Left lung (tissue), 14 donors: ENCODE results near the gene HUS1B. TPM values are rescaled to one million over a fixed set of nuclear protein-coding genes. Genes with fewer than 3 reads are reported as not detected.

Experiments
- ATAC-seq: fragments of 200-7000 bp; cut with Tn5 transposase; one replicate; pipeline ENCODE4 v1.9.1; 2020; ENCODE audit warnings: moderate library complexity
- DNase-seq, 4 donors: peaks; one replicate each; pipeline ENCODE4 v3.0.0-alpha.2; 2013 to 2020
- H3K27ac ChIP-seq, 2 donors: fragments of 200-600 bp; sonication (generic) in 1 of 2; one replicate each; pipeline versions ENCODE4 v1.5.0 to v1.8.0; 2020 to 2021
- H3K27me3 ChIP-seq, 2 donors: fragments of 200-600 bp; sonication (generic) in 1 of 2; one replicate each; pipeline versions ENCODE4 v1.5.0 to v1.8.0; 2020 to 2021
- H3K36me3 ChIP-seq, 2 donors: fragments of 200-600 bp; sonication (generic) in 1 of 2; one replicate each; pipeline versions ENCODE4 v1.5.0 to v1.8.0; 2020 to 2021
- H3K4me1 ChIP-seq, 2 donors: fragments of 200-600 bp; one replicate each; pipeline ENCODE4 v1.8.0; 2021
- H3K4me3 ChIP-seq, 2 donors: fragments of 200-600 bp; sonication (generic) in 1 of 2; one replicate each; pipeline versions ENCODE4 v1.5.0 to v1.8.0; 2020 to 2021; ENCODE audit warnings: mild to moderate bottlenecking in 1 of 2
- H3K9me3 ChIP-seq, 2 donors: fragments of 200-600 bp; sonication (generic) in 1 of 2; one replicate each; pipeline versions ENCODE4 v1.5.0 to v1.8.0; 2020 to 2021
- intact Hi-C, 2 donors: fragments of 100-400 bp; cut with DNase I; formaldehyde crosslinking; loops; one replicate each; pipeline versions ENCODE4 v1.11.2 to v1.14.2; 2022
- long read RNA-seq, 12 donors: library from polyadenylated mRNA in 2 of 12; unstranded in 2 of 12; transcript quantifications; one replicate each; pipeline ENCODE4 v2.0.0 and lab custom pipeline, GENCODE V29; 2019 to 2026
- polyA plus RNA-seq, 6 donors: library from polyadenylated mRNA; unstranded; fragments of 120-200 nt; gene quantifications; one replicate each; pipeline ENCODE4 v1.2.1, GENCODE V29; 2013; ENCODE audit not compliant: insufficient read length in 6 of 6
- total RNA-seq, 2 donors: library from RNA; stranded (reverse); fragmentation: NEBNext Ultra II Directional; extraction: Animal tissue kit (Norgen Biotek cat#: 25700); gene quantifications; one replicate each; pipeline ENCODE4 v1.2.1, GENCODE V29; 2021
- TF ChIP-seq, protein P1 (sequence below), 2 donors: fragments of 200-600 bp; sonication (generic) in 1 of 2; IDR thresholded peaks; one replicate each; pipeline versions ENCODE4 v1.5.0 to v1.8.0; 2021; ENCODE audit warnings: antibody characterized with exemption in 2 of 2
- donor health status: DM: no; HTN: yes; CAD: no.
- donor health status: DM: no; HTN: no; CAD: no.

Gene HUS1B
- total RNA-seq: 1 to 10 TPM in 1 of 2 donors, under 1 TPM in 1; 0.41 to 1.2 TPM
- under 1 TPM in 5 of 6 donors, not detected in 1; 0.20 to 0.64 (median 0.44) TPM for polyA plus RNA-seq
- long read RNA-seq, donor 1: 0 reads
- long read RNA-seq, donor 2: 0 reads
- long read RNA-seq, donor 3: 0 reads
- long read RNA-seq, donor 4: 0 reads
- long read RNA-seq, donor 5: 0 reads
- long read RNA-seq, donor 6: 0 reads
- long read RNA-seq, donor 7: 0 reads
- long read RNA-seq, donor 8: 0 reads
- long read RNA-seq, donor 9: 0 reads
- long read RNA-seq, donor 10: 0 reads
- long read RNA-seq, donor 11: 0 reads
- long read RNA-seq, donor 12: 0 reads

DNA sequence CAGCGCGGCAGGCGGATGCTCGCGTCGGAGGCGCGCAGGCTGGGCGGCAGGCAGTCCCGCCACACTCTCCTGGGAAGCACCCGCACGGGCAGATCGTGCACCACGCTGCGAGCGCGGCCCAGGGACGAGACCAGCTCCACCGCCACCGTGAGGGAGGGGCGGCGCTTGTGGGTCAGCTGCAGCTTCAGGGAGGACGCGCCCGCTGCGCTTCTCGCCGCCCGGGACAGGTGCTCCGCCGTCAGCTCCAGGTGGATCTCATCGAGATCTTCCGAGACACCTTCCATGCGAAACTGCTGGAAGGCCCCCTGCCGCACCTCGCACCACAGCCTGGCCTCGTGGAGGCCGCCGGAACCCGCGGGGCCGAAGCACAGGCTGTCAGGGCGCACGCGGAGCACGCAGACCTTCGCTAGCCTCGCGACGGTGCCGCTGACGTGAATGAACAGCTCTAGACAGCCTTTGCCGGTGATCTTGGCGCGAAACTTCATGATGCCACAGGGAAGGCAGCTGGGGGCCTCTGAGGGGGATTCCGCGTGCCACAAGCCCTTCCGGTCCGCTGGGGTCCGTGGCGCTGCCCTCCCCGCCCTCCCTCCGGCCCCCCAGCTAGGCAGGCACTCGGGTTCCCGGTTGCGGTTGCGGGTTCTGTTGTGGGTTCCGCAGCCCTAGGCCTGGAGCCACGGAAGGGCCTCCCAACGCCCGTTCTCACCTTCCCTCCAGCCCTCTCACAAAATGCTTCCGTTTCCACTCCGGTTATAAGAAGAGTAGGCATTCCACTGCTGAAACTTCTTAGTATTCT is at the start of gene HUS1B:
Gene HUS1B, minus strand, starts transcription at position 641 of the 793 bp plus-strand sequence. Its CDS starts 156 bp downstream, at position 485.
- Histone ChIP-seq H3K27me3 (no peaks in the 10 kb centered on the region), H3K27ac (no peak within 1 kb of the TSS), H3K4me1 (peaks cover 6 to 7% of the 10 kb centered on the region in 2 donors), H3K9me3 (peaks cover 0 to 7% of the 10 kb centered on the region in 2 donors), H3K4me3 (no peak within 1 kb of the TSS), H3K36me3 (peaks cover 0 to 11% of the 10 kb centered on the region in 2 donors)
- TF ChIP-seq, protein P1, sequence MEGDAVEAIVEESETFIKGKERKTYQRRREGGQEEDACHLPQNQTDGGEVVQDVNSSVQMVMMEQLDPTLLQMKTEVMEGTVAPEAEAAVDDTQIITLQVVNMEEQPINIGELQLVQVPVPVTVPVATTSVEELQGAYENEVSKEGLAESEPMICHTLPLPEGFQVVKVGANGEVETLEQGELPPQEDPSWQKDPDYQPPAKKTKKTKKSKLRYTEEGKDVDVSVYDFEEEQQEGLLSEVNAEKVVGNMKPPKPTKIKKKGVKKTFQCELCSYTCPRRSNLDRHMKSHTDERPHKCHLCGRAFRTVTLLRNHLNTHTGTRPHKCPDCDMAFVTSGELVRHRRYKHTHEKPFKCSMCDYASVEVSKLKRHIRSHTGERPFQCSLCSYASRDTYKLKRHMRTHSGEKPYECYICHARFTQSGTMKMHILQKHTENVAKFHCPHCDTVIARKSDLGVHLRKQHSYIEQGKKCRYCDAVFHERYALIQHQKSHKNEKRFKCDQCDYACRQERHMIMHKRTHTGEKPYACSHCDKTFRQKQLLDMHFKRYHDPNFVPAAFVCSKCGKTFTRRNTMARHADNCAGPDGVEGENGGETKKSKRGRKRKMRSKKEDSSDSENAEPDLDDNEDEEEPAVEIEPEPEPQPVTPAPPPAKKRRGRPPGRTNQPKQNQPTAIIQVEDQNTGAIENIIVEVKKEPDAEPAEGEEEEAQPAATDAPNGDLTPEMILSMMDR (IDR thresholded peaks at IDR 0.05): no peak
- peak in 1 of 4 donors; percentile 72 for DNase-seq
- ATAC-seq: no peak
- intact Hi-C loops: no loop called here

DNA sequence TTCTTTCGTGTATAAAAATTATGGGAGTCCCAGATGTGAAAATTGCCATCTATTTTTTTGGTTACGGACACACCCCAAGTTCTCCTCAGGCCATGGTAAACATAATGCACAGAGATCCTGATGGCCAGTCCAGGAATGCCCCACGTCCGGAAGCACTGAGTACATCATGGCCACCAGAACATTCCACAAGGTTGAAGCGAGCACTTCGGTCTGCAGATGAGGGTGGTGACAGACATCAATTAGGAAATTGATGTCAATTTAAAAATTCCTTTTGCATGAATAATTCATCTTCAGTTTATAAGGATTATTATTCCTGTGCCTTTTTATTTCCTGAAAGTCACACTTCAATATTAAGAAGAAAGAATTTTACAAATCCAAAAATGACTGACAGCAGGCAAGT is 49.2 kb upstream of the HUS1B start:
- intact Hi-C loops: no loop called here

DNA sequence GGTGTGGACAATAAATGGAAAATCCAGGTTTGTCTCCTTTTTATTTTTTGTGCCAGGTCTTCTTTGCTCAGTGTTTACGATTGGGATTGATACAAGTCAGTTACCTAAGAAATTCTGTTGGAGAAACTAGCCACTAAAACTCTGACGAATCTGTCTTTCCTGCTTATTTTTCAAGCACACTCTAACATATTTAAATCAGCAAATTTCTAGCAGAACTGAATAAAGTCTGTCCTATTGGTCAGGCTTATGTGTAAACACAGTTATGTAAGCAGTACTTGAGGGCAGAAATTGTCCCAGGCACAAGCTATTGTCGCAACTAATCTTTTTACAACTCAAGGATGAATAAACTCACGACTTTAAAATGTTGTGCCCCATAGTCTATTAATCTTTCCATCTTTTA is 48.1 kb upstream of the HUS1B start:
- peak; percentile 51 for ATAC-seq
- TF ChIP-seq, protein P1 (IDR thresholded peaks at IDR 0.05): no peak
- H3K27ac ChIP-seq: no peak overlapping the region
- peaks cover 0 to 12% of the 10 kb centered on the region in 2 donors for H3K27me3 ChIP-seq
- H3K36me3 ChIP-seq: no peaks in the 10 kb centered on the region
- intact Hi-C loops: no loop called here
- H3K9me3 ChIP-seq: no peaks in the 10 kb centered on the region
- no peak overlapping the region for H3K4me3 ChIP-seq
- DNase-seq: no peak
- H3K4me1 ChIP-seq: peaks cover 0 to under 1% of the 10 kb centered on the region in 2 donors

More for the DNA sequence above, 49.2 kb upstream of the HUS1B start:
- no peak for DNase-seq
- TF ChIP-seq, protein P1 (IDR thresholded peaks at IDR 0.05): no peak
- Histone ChIP-seq H3K27ac (no peak overlapping the region), H3K9me3 (no peaks in the 10 kb centered on the region), H3K4me3 (no peak overlapping the region), H3K27me3 (peaks cover 0 to 17% of the 10 kb centered on the region in 2 donors), H3K36me3 (no peaks in the 10 kb centered on the region), H3K4me1 (peaks cover 0 to 9% of the 10 kb centered on the region in 2 donors)
- no peak for ATAC-seq

DNA sequence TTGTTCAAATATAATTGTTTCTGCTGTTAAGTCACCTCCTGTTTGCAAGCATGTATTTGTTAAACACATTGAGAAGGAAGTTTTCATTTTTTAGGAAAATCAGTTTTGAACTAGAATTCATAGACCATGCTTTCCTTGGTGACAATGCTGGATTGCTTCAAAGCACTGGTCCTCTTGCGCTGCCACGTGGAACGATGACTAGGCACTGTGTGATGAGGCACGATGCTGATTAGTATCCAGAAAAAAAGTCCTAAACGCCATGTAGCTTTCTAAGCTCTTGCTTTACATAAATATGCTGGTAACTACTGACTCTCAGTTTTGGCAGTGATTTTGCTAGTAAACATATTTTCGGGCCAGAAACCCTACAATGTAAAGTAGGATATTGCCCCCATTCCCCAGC is 47.1 kb upstream of the HUS1B start:
- DNase-seq (peak in 2 of 4 donors; percentile 70 to 83), ATAC-seq (no peak)
- TF ChIP-seq, protein P1 (IDR thresholded peaks at IDR 0.05): no peak
- intact Hi-C loops: no loop called here
- Histone ChIP-seq H3K27me3 (peaks cover 0 to 12% of the 10 kb centered on the region in 2 donors), H3K4me3 (no peak overlapping the region), H3K4me1 (no peaks in the 10 kb centered on the region), H3K27ac (no peak overlapping the region), H3K9me3 (no peaks in the 10 kb centered on the region), H3K36me3 (no peaks in the 10 kb centered on the region)

DNA sequence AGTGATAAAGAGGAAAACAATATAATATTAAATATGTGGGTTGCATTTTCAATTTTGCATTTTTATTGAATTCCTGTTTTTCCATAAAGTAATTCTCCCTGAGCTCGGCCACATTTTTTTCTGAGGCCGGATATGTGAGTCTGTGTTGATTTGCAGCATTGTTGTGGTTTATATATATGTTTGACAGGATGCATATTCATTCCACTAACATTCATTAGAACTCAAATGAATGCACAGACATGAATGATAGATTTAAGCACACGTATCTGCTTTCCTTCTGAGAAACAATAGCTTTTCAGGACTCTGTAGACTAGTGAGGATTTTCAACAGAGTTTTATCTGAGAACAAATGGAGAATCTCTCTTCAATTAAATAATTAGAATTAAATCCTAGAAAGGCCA is 46.7 kb upstream of the HUS1B start:
- no peak for DNase-seq
- Histone ChIP-seq H3K36me3 (no peaks in the 10 kb centered on the region), H3K9me3 (no peaks in the 10 kb centered on the region), H3K27me3 (peaks cover 0 to 12% of the 10 kb centered on the region in 2 donors), H3K27ac (no peak overlapping the region), H3K4me3 (no peak overlapping the region), H3K4me1 (no peaks in the 10 kb centered on the region)
- intact Hi-C loops: no loop called here
- ATAC-seq: no peak
- TF ChIP-seq, protein P1 (IDR thresholded peaks at IDR 0.05): no peak
